Neural crest cell (in vitro differentiated cells): ENCODE data around the gene ELFN1. TPM values are rescaled to one million over a fixed set of nuclear protein-coding genes. Genes with fewer than 3 reads are reported as not detected.

Experiments
- DNase-seq: peaks from one replicate; pipeline ENCODE4 v3.0.0; 2021; ENCODE audit warnings: low read depth, mixed read lengths, low spot score
- H3K27ac Mint-ChIP-seq: one replicate; pipeline ENCODE4 v1.8.0; 2021; ENCODE audit warnings: mild to moderate bottlenecking, mixed read lengths; ENCODE audit not compliant: unreplicated experiment
- H3K27me3 Mint-ChIP-seq: 2 replicates; pipeline ENCODE4 v1.8.0; 2021; ENCODE audit warnings: low read depth, mild to moderate bottlenecking, mixed read lengths
- H3K36me3 Mint-ChIP-seq: 2 replicates; pipeline ENCODE4 v1.8.0; 2021; ENCODE audit warnings: low read depth, mild to moderate bottlenecking, mixed read lengths
- H3K4me1 Mint-ChIP-seq: 2 replicates; pipeline ENCODE4 v1.8.0; 2021; ENCODE audit warnings: mixed read lengths
- H3K4me3 Mint-ChIP-seq: one replicate; pipeline ENCODE4 v1.8.0; 2021; ENCODE audit warnings: mild to moderate bottlenecking, mixed read lengths
- H3K9me3 Mint-ChIP-seq: 2 replicates; pipeline ENCODE4 v1.8.0; 2021; ENCODE audit warnings: mixed read lengths
- CTCF ChIP-seq: fragments of 200-600 bp; sonication (generic); conservative IDR thresholded peaks from 2 replicates; pipeline ENCODE4 v1.5.0; 2021; ENCODE audit warnings: antibody characterized with exemption, mild to moderate bottlenecking
- total RNA-seq: library from RNA; stranded (reverse); gene quantifications from 2 replicates; pipeline ENCODE4 v1.2.1, GENCODE V29; 2021

Gene ELFN1
- total RNA-seq, 1 donor from 2014 or later = 8.5 TPM

GRCh38 chr7:1749351-1749863 lies 79.3 kb downstream of the ELFN1 start:
- DNase-seq = no peak
- Mint-ChIP-seq H3K27ac (no peak overlapping the region), H3K36me3 (no peaks in the 10 kb centered on the region), H3K9me3 (no peaks in the 10 kb centered on the region), H3K27me3 (peaks cover 7% of the 10 kb centered on the region), H3K4me3 (no peak overlapping the region), H3K4me1 (no peaks in the 10 kb centered on the region)
- no peak for TF ChIP-seq CTCF

- Mint-ChIP-seq H3K36me3 (no peaks in the 10 kb centered on the region), H3K4me1 (no peaks in the 10 kb centered on the region), H3K27ac (no peak overlapping the region), H3K9me3 (no peaks in the 10 kb centered on the region), H3K27me3 (peaks cover 13% of the 10 kb centered on the region), H3K4me3 (no peak overlapping the region)
- no peak for TF ChIP-seq CTCF
- no peak for DNase-seq
Observed at GRCh38 chr7:1749864-1750466, 79.9 kb downstream of the ELFN1 start.

GRCh38 chr7:1750541-1751021 lies 80.5 kb downstream of the ELFN1 start:
- no peaks in the 10 kb centered on the region for H3K4me1 Mint-ChIP-seq
- H3K9me3 Mint-ChIP-seq = no peaks in the 10 kb centered on the region
- H3K27me3 Mint-ChIP-seq = peaks cover 19% of the 10 kb centered on the region
- DNase-seq = no peak
- TF ChIP-seq CTCF = no peak
- H3K4me3 Mint-ChIP-seq = no peak overlapping the region
- no peak overlapping the region for H3K27ac Mint-ChIP-seq
- no peaks in the 10 kb centered on the region for H3K36me3 Mint-ChIP-seq

- no peaks in the 10 kb centered on the region for H3K4me1 Mint-ChIP-seq
- no peak overlapping the region for H3K4me3 Mint-ChIP-seq
- H3K36me3 Mint-ChIP-seq = no peaks in the 10 kb centered on the region
- H3K27ac Mint-ChIP-seq = no peak overlapping the region
- DNase-seq = no peak
- H3K27me3 Mint-ChIP-seq = peaks cover 30% of the 10 kb centered on the region
- TF ChIP-seq CTCF = no peak
- H3K9me3 Mint-ChIP-seq = no peaks in the 10 kb centered on the region
Observed at GRCh38 chr7:1752111-1752510, 82.0 kb downstream of the ELFN1 start.

GRCh38 chr7:1752771-1753563 lies 82.9 kb downstream of the ELFN1 start:
- TF ChIP-seq CTCF = no peak
- Mint-ChIP-seq H3K4me1 (no peaks in the 10 kb centered on the region), H3K36me3 (no peaks in the 10 kb centered on the region), H3K9me3 (no peaks in the 10 kb centered on the region), H3K27me3 (peaks cover 39% of the 10 kb centered on the region), H3K27ac (no peak overlapping the region), H3K4me3 (no peak overlapping the region)
- no peak for DNase-seq
